Activated T-cell treated with anti-CD3 and anti-CD28 coated beads, Interleukin-2, amount 50 U/mL, for 24 hours (primary cell): ENCODE measurements around the gene TMEM134.
A peak's percentile ranks its signal among the peaks of the same experiment; 100 is the strongest.
"Not testable (repeated sequence)": the region's sequence is repeated elsewhere in the genome, so short reads cannot be mapped to it uniquely, and the experiment has no call there.

Experiments used
- DNase-seq: peaks from one replicate; pipeline ENCODE4 v3.0.0-alpha.2; 2020
- H3K27ac Mint-ChIP-seq: 2 replicates; pipeline ENCODE4 v1.8.0; 2020; ENCODE audit warnings: mild to moderate bottlenecking, mixed read lengths
- H3K27me3 Mint-ChIP-seq: 2 replicates; pipeline ENCODE4 v1.8.0; 2020; ENCODE audit warnings: mixed read lengths
- H3K36me3 Mint-ChIP-seq: 2 replicates; pipeline ENCODE4 v1.8.0; 2020; ENCODE audit warnings: low read depth, mixed read lengths
- H3K4me1 Mint-ChIP-seq: 2 replicates; pipeline ENCODE4 v1.8.0; 2020; ENCODE audit warnings: low read depth, mixed read lengths
- H3K4me3 Mint-ChIP-seq: 2 replicates; pipeline ENCODE4 v1.8.0; 2020; ENCODE audit warnings: mild to moderate bottlenecking, moderate library complexity, mixed read lengths
- H3K9me3 Mint-ChIP-seq: 2 replicates; pipeline ENCODE4 v1.8.0; 2020; ENCODE audit warnings: mixed read lengths

TMEM134 gene

DNA sequence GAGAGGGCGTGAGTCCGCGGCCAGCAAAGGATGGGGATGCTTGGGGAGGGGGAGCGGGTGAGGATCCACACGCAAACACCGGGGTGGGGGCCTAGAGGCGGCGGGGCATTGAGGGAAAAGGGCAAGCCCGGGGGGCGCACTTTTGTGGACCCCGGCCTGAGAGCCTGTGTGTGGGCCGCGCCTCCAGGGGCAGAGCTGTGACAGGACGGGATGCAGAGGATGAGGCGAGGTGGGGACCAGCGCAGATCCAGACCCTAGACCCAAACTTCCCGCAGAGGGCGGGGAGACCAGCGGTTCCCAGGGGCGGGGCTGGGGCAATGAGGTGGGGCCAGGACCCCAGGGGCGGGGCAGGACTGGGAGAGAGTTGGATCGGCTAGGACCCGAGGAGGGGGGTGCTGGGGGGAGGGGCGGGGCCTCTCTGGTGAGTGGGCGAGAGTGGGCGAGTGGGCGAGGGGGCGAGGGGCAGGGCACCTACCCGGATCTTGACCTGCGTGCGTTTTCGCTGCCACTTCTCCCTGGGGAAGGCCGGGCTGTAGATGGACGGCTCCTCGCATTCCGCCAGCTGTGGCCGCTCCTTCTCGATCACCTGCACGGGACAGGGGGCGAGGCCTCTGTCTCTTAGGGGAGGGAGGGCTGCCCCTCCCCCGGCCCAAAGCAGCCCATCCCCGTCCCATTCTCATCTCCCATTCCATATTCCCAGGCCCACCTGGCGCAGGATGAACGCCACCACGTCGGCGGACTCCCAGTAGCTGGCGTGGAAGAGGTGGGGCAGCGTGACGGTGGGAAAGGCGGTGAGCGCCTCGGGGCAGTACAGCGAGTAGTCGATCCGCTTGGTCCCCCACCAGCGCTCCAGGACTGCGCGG is 25.6 kb upstream of the TMEM134 start:
- peaks cover 11% of the 10 kb centered on the region for H3K4me1 Mint-ChIP-seq
- H3K9me3 Mint-ChIP-seq: no peaks in the 10 kb centered on the region
- H3K4me3 Mint-ChIP-seq: no peak overlapping the region
- H3K27ac Mint-ChIP-seq: peak overlapping the region; percentile 55
- peaks cover 85% of the 10 kb centered on the region for H3K36me3 Mint-ChIP-seq
- no peaks in the 10 kb centered on the region for H3K27me3 Mint-ChIP-seq
- DNase-seq: no peak

DNA sequence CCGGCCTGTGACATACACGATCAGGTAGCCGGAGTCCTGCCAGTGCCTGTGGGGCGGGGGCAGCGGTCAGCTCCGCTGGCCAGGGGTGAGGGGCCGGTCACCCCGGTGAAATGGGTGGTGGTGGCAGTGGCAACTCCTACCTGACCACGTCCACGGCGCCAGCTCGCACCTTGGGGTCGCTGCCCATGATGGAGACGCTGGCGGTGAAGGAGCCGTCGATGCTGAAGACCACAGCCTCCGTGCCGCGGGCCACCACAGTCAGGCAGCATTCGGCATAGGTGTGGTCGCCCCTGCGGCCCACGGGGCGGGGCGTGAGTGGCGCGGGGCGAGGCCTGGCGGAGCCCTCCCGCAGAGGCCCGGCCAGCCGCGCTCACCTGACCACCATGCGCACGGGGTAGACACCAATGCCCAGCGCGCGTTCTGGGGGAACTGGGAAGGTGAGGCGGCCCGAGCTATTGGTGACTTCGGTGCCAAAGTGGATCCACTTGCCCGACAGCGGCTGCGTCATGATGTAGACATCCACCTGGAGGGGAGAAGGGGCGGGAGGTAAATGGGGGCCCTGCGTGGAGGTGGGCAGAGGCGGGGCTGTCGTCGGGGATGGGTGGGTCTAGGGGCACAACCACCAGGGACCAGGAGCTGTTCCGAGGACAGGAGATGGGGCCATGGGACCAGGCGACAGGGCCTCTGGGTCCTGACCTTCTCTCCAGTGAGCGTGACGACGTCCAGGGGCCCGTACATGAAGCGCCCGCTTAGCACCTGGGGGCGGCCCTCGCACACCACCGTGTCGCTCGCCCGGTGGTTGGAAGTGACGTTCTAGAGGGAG is 24.7 kb upstream of the TMEM134 start:
- no peaks in the 10 kb centered on the region for H3K27me3 Mint-ChIP-seq
- peaks cover 87% of the 10 kb centered on the region for H3K36me3 Mint-ChIP-seq
- peaks cover 16% of the 10 kb centered on the region for H3K4me1 Mint-ChIP-seq
- no peaks in the 10 kb centered on the region for H3K9me3 Mint-ChIP-seq
- DNase-seq: no peak
- H3K4me3 Mint-ChIP-seq: no peak overlapping the region
- peak overlapping the region; percentile 44 for H3K27ac Mint-ChIP-seq

DNA sequence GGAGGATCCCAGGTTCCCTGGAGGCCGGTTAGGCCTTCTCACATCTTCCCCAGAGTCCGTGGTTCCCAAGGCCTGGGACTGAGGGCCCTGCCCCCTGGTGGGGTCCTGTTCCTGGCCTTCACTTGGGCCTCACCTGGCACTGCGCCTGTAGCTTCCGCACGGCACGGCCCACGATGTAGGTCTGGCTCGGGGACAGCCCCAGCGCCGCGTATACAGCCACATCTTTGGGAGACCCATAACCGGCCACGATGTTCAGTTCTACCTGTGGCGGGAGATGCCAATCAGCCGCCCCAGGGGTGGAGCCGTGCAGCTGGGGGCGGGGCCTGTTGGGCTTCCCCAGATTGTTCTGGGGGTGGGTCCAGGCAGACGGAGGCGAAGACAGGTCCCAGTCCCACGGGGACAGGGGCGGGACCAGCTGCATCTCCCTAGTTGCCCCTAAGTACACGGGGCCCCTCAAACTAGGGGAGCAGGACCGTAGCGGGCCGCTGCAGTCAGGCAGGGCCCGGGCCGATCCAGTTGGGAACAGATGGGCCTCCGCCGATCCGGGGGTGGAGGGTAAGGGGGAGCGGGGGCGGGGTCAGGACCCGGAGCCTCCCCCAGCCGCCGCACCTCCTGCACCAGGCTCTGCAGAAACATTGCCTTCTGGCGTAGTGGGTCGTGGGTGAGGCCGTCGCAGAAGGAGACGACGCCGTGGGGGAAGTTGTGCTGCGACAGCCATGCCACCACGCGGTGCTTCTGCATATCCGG is 23.9 kb upstream of the TMEM134 start:
- Mint-ChIP-seq H3K27me3 (no peaks in the 10 kb centered on the region), H3K36me3 (peaks cover 87% of the 10 kb centered on the region), H3K9me3 (no peaks in the 10 kb centered on the region), H3K4me1 (peaks cover 24% of the 10 kb centered on the region), H3K27ac (peak overlapping the region; percentile 66), H3K4me3 (no peak overlapping the region)
- peak; percentile 59 for DNase-seq

DNA sequence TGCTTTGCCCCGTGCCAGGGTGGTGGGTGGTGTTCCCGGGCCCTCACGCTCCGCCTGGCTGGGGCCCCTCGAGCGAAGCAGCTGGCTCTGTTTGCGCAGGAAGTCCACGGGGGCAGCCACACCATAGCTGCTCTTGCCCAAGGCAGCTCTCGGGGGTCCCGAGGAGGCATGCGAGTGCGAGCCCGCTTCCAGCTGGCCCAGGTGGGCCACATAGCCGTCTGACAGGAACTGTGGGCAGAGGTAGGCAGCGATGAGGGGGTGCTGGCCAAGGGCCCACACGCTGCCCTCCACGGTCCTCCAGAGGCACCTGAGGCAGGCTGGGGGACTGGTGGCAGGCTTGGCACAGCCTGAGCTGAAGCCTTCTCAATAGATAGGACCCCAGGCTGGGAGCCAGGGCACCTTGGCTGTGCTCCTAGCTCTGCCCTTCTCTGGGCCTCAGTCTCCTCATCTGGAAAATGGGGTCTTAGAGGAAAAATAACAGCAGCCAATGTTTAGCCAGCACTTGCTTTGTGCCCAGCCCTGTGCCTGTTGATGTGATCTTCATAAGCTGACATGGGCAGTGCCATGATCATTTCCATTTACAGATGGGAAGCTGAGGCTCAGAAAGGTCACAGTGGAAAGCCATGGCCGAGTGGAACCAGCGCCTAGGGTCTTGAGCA is 23.1 kb upstream of the TMEM134 start:
- H3K4me1 Mint-ChIP-seq: peaks cover 31% of the 10 kb centered on the region
- DNase-seq: no peak
- H3K36me3 Mint-ChIP-seq: peaks cover 87% of the 10 kb centered on the region
- no peaks in the 10 kb centered on the region for H3K27me3 Mint-ChIP-seq
- H3K4me3 Mint-ChIP-seq: no peak overlapping the region
- peaks cover 2% of the 10 kb centered on the region for H3K9me3 Mint-ChIP-seq
- peak overlapping the region; percentile 66 for H3K27ac Mint-ChIP-seq

DNA sequence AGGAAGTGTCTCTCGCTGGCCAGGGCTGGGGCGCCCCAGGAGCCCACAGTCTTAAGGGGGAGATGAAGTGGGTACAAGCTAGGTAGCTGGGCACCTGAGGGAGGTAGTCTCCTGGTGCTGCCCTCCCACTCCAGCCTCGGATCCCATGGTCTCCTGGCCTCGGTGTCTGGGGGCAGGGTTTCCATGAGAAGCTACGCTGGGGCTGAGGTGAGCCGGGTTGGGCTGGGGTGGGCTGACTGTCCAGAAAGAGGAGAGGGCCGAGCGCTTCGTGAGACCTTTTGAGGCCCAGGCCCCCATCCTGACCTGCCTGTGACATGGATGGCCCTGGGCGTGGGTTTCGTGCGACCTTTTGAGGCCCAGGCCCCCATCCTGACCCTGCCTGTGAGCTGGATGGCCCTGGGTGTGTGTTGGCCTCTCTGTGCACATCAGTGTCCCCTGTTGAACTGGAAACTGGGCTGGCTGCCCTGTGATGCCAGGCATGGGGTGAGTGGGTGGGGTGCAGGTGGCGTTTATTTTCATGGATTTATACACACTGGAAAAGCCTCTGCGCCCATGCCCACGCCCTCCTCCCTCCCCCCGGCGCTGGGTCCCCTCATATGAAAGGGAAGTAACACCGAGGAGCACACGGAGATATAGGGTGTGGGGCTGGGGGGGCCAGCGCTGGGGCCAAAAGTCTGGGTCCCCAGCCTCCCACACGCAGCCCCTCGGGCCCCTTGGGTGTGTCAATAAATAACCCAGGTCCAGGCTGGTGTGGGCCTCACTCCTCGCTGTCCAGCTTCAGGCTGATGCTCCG is 22.4 kb upstream of the TMEM134 start:
- peaks cover 88% of the 10 kb centered on the region for H3K36me3 Mint-ChIP-seq
- H3K27ac Mint-ChIP-seq: peak overlapping the region; percentile 93
- no peaks in the 10 kb centered on the region for H3K27me3 Mint-ChIP-seq

DNA sequence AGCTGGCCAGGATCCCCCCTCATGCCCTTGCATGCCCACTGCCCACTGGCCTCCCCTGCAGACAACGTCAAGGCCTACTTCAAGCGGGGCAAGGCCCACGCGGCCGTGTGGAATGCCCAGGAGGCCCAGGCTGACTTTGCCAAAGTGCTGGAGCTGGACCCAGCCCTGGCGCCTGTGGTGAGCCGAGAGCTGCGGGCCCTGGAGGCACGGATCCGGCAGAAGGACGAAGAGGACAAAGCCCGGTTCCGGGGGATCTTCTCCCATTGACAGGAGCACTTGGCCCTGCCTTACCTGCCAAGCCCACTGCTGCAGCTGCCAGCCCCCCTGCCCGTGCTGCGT is 21.6 kb upstream of the TMEM134 start:
- Mint-ChIP-seq H3K36me3 (peaks cover 88% of the 10 kb centered on the region), H3K9me3 (peaks cover 2% of the 10 kb centered on the region), H3K4me3 (no peak overlapping the region), H3K27ac (peak overlapping the region; percentile 93), H3K27me3 (no peaks in the 10 kb centered on the region), H3K4me1 (peaks cover 46% of the 10 kb centered on the region)
- DNase-seq: no peak

More for the DNA sequence above, 22.4 kb upstream of the TMEM134 start:
- peaks cover 2% of the 10 kb centered on the region for H3K9me3 Mint-ChIP-seq
- peaks cover 39% of the 10 kb centered on the region for H3K4me1 Mint-ChIP-seq
- DNase-seq: no peak
- no peak overlapping the region for H3K4me3 Mint-ChIP-seq

DNA sequence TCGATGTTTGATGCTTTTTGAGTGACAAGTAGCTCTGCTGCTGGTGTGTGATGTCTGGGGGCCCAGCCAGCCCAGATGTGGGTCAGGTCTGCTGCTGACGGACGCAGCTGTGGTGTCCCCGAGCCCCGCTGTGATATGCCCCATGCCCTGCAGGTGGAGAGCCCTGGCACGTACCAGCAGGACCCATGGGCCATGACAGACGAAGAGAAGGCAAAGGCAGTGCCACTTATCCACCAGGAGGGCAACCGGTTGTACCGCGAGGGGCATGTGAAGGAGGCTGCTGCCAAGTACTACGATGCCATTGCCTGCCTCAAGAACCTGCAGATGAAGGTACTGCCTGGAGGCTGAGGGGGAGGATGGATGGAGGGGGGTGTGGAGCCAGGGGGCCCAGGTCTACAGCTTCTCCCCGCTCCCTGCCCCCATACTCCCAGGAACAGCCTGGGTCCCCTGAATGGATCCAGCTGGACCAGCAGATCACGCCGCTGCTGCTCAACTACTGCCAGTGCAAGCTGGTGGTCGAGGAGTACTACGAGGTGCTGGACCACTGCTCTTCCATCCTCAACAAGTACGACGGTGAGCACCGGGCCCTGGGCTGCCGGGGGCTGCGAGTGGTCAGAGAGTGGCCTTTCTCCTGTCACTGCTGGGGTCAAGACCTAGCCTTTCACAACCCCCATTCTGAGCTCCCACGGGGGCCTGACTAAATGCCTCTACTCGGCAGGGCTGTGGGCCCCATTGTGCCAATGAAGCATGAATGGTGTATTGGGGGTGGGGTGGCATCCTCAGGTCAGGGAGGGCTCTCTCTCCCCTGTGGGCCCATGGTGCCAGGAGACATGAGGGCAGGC is 21.1 kb upstream of the TMEM134 start:
- peak overlapping the region; percentile 93 for H3K27ac Mint-ChIP-seq

DNA sequence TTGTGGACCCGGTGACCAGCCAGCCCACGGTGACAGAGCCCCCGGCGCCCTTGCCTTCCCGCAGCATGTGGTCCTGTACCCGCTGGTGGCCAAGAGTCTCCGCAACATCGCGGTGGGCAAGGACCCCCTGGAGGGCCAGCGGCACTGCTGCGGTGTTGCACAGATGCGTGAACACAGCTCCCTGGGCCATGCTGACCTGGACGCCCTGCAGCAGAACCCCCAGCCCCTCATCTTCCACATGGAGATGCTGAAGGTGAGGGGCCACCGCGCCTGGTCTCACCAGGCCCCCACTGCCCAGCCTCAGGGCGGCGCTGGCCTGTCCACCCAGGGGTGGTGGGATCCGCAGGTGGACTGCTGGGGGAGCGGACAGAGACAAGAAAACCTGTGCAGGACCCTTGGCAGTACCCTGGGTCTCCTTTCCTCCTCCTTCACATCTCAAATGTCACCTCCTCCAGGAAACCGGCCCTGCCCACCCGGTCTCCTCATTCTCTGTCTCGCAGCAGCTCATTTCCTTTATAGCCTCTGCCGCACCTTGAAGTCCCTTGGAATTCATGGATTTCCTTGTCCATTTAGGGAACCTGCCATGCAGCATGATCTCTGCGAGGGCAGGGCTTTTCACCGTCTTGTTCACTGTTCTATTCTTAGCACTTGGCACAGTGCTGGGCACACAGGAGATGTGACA is 20.3 kb upstream of the TMEM134 start:
- Mint-ChIP-seq H3K4me3 (peak overlapping the region; percentile 85), H3K4me1 (peaks cover 56% of the 10 kb centered on the region), H3K27me3 (no peaks in the 10 kb centered on the region), H3K9me3 (peaks cover 2% of the 10 kb centered on the region), H3K36me3 (peaks cover 85% of the 10 kb centered on the region), H3K27ac (peak overlapping the region; percentile 99)
- no peak for DNase-seq

More for the DNA sequence above, 21.1 kb upstream of the TMEM134 start:
- H3K9me3 Mint-ChIP-seq: peaks cover 2% of the 10 kb centered on the region
- peaks cover 48% of the 10 kb centered on the region for H3K4me1 Mint-ChIP-seq
- no peaks in the 10 kb centered on the region for H3K27me3 Mint-ChIP-seq
- peak overlapping the region; percentile 35 for H3K4me3 Mint-ChIP-seq
- peaks cover 84% of the 10 kb centered on the region for H3K36me3 Mint-ChIP-seq
- no peak for DNase-seq

DNA sequence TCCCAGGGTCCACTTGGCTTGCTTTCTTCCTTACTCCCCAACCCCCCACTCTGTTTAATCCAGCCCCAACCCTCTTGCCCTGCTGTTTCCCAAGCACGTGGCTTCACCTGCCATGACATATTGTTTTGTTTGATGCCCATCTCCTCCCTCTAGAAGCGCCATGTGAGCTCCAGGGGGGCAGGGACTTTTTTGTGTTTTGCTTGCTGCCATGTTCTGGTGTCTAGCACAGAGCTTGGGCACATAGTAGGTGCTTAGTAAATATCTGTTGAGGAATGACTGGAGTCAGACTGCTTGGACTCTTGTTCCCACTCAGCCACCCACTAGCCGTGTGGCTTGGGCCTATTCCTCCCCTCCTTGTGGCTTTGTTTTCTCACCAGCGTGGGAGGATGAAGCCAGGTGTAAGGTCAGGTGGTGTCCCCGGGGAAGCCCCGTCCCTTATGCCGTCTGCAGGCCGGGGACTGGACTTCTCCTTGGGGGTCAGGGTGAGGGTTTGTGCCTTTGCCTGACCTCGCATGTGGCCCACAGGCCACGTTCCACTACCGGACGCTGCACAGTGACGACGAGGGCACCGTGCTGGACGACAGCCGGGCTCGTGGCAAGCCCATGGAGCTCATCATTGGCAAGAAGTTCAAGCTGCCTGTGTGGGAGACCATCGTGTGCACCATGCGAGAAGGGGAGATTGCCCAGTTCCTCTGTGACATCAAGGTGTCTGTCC is 17.6 kb upstream of the TMEM134 start:
- peak overlapping the region; percentile 85 for H3K4me3 Mint-ChIP-seq
- peak overlapping the region; percentile 99 for H3K27ac Mint-ChIP-seq
- peaks cover 76% of the 10 kb centered on the region for H3K4me1 Mint-ChIP-seq
- H3K9me3 Mint-ChIP-seq: peaks cover 2% of the 10 kb centered on the region
- peak; percentile 69 for DNase-seq
- peaks cover 81% of the 10 kb centered on the region for H3K36me3 Mint-ChIP-seq
- H3K27me3 Mint-ChIP-seq: no peaks in the 10 kb centered on the region

DNA sequence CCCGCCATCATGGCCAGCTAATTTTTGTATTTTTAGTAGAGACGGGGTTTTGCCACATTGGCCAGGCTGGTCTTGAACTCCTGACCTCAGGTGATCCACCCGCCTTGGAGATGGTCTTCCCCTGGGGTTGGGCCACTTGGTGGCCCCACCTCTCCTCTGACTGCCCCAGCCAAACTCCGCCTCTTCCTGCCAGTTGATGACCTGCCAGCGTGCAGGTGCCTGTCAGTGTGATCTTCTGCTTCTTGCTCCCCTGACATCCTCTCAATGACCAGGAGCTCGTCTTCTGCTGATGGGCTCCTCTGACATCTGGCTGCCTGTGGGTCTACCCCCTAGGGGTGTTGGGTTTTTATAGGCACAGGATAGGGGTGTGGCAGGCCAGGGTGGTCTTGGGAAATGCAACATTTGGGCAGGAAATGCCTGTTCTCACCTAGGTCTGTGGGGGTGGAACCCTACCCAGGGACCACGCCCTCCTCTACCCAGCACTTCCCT is 16.9 kb upstream of the TMEM134 start:
- DNase-seq: peak; percentile 62
- Mint-ChIP-seq H3K36me3 (peaks cover 74% of the 10 kb centered on the region), H3K27ac (peak overlapping the region; percentile 99), H3K4me3 (peak overlapping the region; percentile 85), H3K4me1 (peaks cover 74% of the 10 kb centered on the region)
- not testable (repeated sequence) for H3K9me3 Mint-ChIP-seq, H3K27me3 Mint-ChIP-seq

DNA sequence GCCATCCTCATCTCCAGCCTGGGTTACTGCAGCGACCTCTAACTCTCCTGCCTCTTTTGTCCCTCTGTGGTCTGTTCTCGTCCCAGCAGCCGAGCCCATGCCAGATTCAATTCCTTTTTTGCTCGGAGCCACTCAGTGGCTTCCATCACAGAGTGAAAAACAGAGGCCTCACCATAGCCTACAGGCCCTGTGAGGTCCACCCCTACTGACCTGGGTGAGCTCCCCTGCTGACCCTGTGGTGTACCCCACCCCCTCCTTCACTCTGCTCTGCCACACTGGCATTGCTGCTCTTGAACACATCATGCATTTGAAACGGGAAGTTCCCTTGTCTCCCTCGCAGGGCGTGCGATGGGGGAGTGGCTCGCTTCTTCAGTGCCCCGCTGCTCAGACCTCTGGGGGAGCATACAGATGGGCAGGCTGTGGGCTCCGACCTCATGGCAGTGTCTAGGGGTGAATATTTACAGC is 15.8 kb upstream of the TMEM134 start:
- H3K27ac Mint-ChIP-seq: peak overlapping the region; percentile 99
- H3K4me1 Mint-ChIP-seq: peaks cover 69% of the 10 kb centered on the region
- H3K4me3 Mint-ChIP-seq: peak overlapping the region; percentile 85
- DNase-seq: peak; percentile 80
- H3K27me3 Mint-ChIP-seq: no peaks in the 10 kb centered on the region
- H3K9me3 Mint-ChIP-seq: peaks cover 2% of the 10 kb centered on the region
- peaks cover 64% of the 10 kb centered on the region for H3K36me3 Mint-ChIP-seq
